ENCODE results near the gene NADSYN1.

DNA sequence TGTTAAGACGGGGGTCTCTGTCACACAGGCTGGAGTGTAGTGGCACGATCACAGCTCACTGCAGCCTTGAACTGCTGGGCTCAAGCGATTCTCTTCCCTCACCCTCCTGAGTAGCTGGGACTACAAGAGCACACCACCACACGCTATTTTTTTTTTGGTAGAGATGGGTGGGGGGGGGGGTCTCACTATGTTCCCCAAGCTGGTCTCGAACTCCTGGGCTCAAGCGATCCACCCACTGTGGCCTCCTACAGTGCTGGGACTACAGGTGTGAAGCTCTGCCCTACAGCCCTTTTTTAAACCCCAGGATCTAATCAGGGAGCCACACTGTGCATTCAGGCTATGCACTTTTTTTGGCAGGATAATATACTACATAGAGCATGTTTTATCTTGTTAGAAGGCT lies 3.4 kb upstream of the NADSYN1 start:
- TF ChIP-seq, protein P1, sequence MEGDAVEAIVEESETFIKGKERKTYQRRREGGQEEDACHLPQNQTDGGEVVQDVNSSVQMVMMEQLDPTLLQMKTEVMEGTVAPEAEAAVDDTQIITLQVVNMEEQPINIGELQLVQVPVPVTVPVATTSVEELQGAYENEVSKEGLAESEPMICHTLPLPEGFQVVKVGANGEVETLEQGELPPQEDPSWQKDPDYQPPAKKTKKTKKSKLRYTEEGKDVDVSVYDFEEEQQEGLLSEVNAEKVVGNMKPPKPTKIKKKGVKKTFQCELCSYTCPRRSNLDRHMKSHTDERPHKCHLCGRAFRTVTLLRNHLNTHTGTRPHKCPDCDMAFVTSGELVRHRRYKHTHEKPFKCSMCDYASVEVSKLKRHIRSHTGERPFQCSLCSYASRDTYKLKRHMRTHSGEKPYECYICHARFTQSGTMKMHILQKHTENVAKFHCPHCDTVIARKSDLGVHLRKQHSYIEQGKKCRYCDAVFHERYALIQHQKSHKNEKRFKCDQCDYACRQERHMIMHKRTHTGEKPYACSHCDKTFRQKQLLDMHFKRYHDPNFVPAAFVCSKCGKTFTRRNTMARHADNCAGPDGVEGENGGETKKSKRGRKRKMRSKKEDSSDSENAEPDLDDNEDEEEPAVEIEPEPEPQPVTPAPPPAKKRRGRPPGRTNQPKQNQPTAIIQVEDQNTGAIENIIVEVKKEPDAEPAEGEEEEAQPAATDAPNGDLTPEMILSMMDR (IDR thresholded peaks at IDR 0.05): no peak
- TF ChIP-seq POLR2A (IDR thresholded peaks at IDR 0.05): no peak
